Measurements from ENCODE around the gene EYA2. TPM values are rescaled to one million over a fixed set of nuclear protein-coding genes. Genes with fewer than 3 reads are reported as not detected.
A peak's percentile ranks its signal among the peaks of the same experiment; 100 is the strongest.

EYA2 gene
- total RNA-seq, 3 donors from 2014 or later = 5.4 to 19.2 (median 12.5) TPM

GRCh38 chr20:47059536-47059935 lies 164.9 kb downstream of the EYA2 start:
- H3K27ac ChIP-seq = peak overlapping the region in 1 of 2 donors; percentile 21
- no peak overlapping the region for H3K4me3 ChIP-seq
- no peaks in the 10 kb centered on the region for H3K9me3 ChIP-seq
- no peaks in the 10 kb centered on the region for H3K27me3 ChIP-seq
- intact Hi-C loops (cut with DNase I; ENCODE audit: low total_unique reads) = no loop called here
- H3K4me1 ChIP-seq = no peaks in the 10 kb centered on the region
- no peak for DNase-seq (ENCODE audit: low spot score in 2 of 2)
- no peaks in the 10 kb centered on the region for H3K36me3 ChIP-seq
- TF ChIP-seq CTCF (IDR thresholded peaks at IDR 0.05) (no peak), POLR2AphosphoS5 (IDR thresholded peaks at IDR 0.05) (no peak), POLR2A (IDR thresholded peaks at IDR 0.05) (no peak)

GRCh38 chr20:47061549-47061948 lies 166.9 kb downstream of the EYA2 start:
- DNase-seq (ENCODE audit: low spot score in 2 of 2) = no peak
- intact Hi-C loops (cut with DNase I; ENCODE audit: low total_unique reads) = no loop called here
- TF ChIP-seq POLR2A (IDR thresholded peaks at IDR 0.05) (no peak), POLR2AphosphoS5 (IDR thresholded peaks at IDR 0.05) (no peak), CTCF (IDR thresholded peaks at IDR 0.05) (no peak)
- H3K4me3 ChIP-seq = no peak overlapping the region
- H3K36me3 ChIP-seq = no peaks in the 10 kb centered on the region
- H3K4me1 ChIP-seq = no peaks in the 10 kb centered on the region
- H3K27me3 ChIP-seq = no peaks in the 10 kb centered on the region
- no peaks in the 10 kb centered on the region for H3K9me3 ChIP-seq
- H3K27ac ChIP-seq = peak overlapping the region in 1 of 2 donors; percentile 38

- Histone ChIP-seq H3K9me3 (peaks cover 5 to 7% of the 10 kb centered on the region in 2 donors), H3K4me1 (no peaks in the 10 kb centered on the region)
Observed at GRCh38 chr20:47062226-47062890, 167.7 kb downstream of the EYA2 start.

GRCh38 chr20:47063407-47063806 lies 168.8 kb downstream of the EYA2 start:
- no peaks in the 10 kb centered on the region for H3K4me1 ChIP-seq
- intact Hi-C loops (cut with DNase I; ENCODE audit: low total_unique reads) = no loop called here
- no peaks in the 10 kb centered on the region for H3K27me3 ChIP-seq
- TF ChIP-seq POLR2AphosphoS5 (IDR thresholded peaks at IDR 0.05) (no peak), POLR2A (IDR thresholded peaks at IDR 0.05) (no peak), CTCF (IDR thresholded peaks at IDR 0.05) (no peak)
- H3K9me3 ChIP-seq = peaks cover 15 to 18% of the 10 kb centered on the region in 2 donors
- H3K4me3 ChIP-seq = no peak overlapping the region
- DNase-seq (ENCODE audit: low spot score in 2 of 2) = no peak
- no peak overlapping the region for H3K27ac ChIP-seq
- H3K36me3 ChIP-seq = no peaks in the 10 kb centered on the region

More at GRCh38 chr20:47062226-47062890, 167.7 kb downstream of the EYA2 start:
- intact Hi-C loops (cut with DNase I; ENCODE audit: low total_unique reads) = no loop called here
- TF ChIP-seq POLR2A (IDR thresholded peaks at IDR 0.05) (no peak), POLR2AphosphoS5 (IDR thresholded peaks at IDR 0.05) (no peak), CTCF (IDR thresholded peaks at IDR 0.05) (no peak)
- no peak overlapping the region for H3K4me3 ChIP-seq
- H3K27ac ChIP-seq = no peak overlapping the region
- no peaks in the 10 kb centered on the region for H3K27me3 ChIP-seq
- no peak for DNase-seq (ENCODE audit: low spot score in 2 of 2)
- no peaks in the 10 kb centered on the region for H3K36me3 ChIP-seq

- H3K27me3 ChIP-seq = no peaks in the 10 kb centered on the region
- no peak for TF ChIP-seq POLR2A (IDR thresholded peaks at IDR 0.05)
- TF ChIP-seq CTCF (IDR thresholded peaks at IDR 0.05) = no peak
- no peak for TF ChIP-seq POLR2AphosphoS5 (IDR thresholded peaks at IDR 0.05)
- no peaks in the 10 kb centered on the region for H3K36me3 ChIP-seq
- no peak overlapping the region for H3K27ac ChIP-seq
- no peak overlapping the region for H3K4me3 ChIP-seq
- H3K9me3 ChIP-seq = peaks cover 16 to 20% of the 10 kb centered on the region in 2 donors
- DNase-seq (ENCODE audit: low spot score in 2 of 2) = no peak
- H3K4me1 ChIP-seq = no peaks in the 10 kb centered on the region
- intact Hi-C loops (cut with DNase I; ENCODE audit: low total_unique reads) = no loop called here
Observed at GRCh38 chr20:47063808-47064207, 169.2 kb downstream of the EYA2 start.

Measured in breast epithelium (tissue), 4 donors.